T-helper 1 cell treated with Interleukin-12 subunit alpha and Interleukin-12 subunit beta and Interleukin-4 antibody, amounts not matched to agents 30 μg/mL and 1 μg/mL, for 36 hours (primary cell): ENCODE results near the gene SLIT1.
A peak's percentile ranks its signal among the peaks of the same experiment; 100 is the strongest.

Experiments
- H3K27ac Mint-ChIP-seq: one replicate; pipeline ENCODE4 v1.8.0; 2021; ENCODE audit warnings: mild to moderate bottlenecking, mixed read lengths
- H3K27me3 Mint-ChIP-seq: one replicate; pipeline ENCODE4 v1.8.0; 2021; ENCODE audit warnings: low read depth, mixed read lengths
- H3K36me3 Mint-ChIP-seq: one replicate; pipeline ENCODE4 v1.8.0; 2021; ENCODE audit warnings: low read depth, mixed read lengths
- H3K4me1 Mint-ChIP-seq: one replicate; pipeline ENCODE4 v1.8.0; 2021; ENCODE audit warnings: low read depth, mixed read lengths
- H3K4me3 Mint-ChIP-seq: one replicate; pipeline ENCODE4 v1.8.0; 2021; ENCODE audit warnings: mild to moderate bottlenecking, moderate library complexity, mixed read lengths
- H3K9me3 Mint-ChIP-seq: one replicate; pipeline ENCODE4 v1.8.0; 2021; ENCODE audit warnings: mixed read lengths

Gene SLIT1

GRCh38 chr10:97020452-97021400 is 165.0 kb downstream of the SLIT1 start:
- Mint-ChIP-seq H3K27me3 (no peaks in the 10 kb centered on the region), H3K9me3 (no peaks in the 10 kb centered on the region), H3K4me3 (no peak overlapping the region), H3K27ac (no peak overlapping the region), H3K4me1 (peaks cover 13% of the 10 kb centered on the region), H3K36me3 (no peaks in the 10 kb centered on the region)

GRCh38 chr10:97019213-97019844 is 166.4 kb downstream of the SLIT1 start:
- no peak overlapping the region for H3K4me3 Mint-ChIP-seq
- H3K27ac Mint-ChIP-seq = no peak overlapping the region
- H3K4me1 Mint-ChIP-seq = peaks cover 19% of the 10 kb centered on the region
- no peaks in the 10 kb centered on the region for H3K9me3 Mint-ChIP-seq
- H3K27me3 Mint-ChIP-seq = no peaks in the 10 kb centered on the region
- no peaks in the 10 kb centered on the region for H3K36me3 Mint-ChIP-seq

GRCh38 chr10:97018251-97019212 is 167.2 kb downstream of the SLIT1 start:
- Mint-ChIP-seq H3K4me1 (peaks cover 19% of the 10 kb centered on the region), H3K27ac (no peak overlapping the region), H3K4me3 (no peak overlapping the region), H3K9me3 (no peaks in the 10 kb centered on the region), H3K27me3 (no peaks in the 10 kb centered on the region), H3K36me3 (no peaks in the 10 kb centered on the region)

GRCh38 chr10:97017474-97017903 is 168.3 kb downstream of the SLIT1 start:
- Mint-ChIP-seq H3K4me3 (no peak overlapping the region), H3K27ac (no peak overlapping the region), H3K9me3 (no peaks in the 10 kb centered on the region), H3K4me1 (peaks cover 19% of the 10 kb centered on the region), H3K27me3 (no peaks in the 10 kb centered on the region), H3K36me3 (no peaks in the 10 kb centered on the region)

- no peaks in the 10 kb centered on the region for H3K27me3 Mint-ChIP-seq
- peak overlapping the region; percentile 85 for H3K27ac Mint-ChIP-seq
- no peaks in the 10 kb centered on the region for H3K36me3 Mint-ChIP-seq
- H3K4me1 Mint-ChIP-seq = peaks cover 19% of the 10 kb centered on the region
- H3K9me3 Mint-ChIP-seq = no peaks in the 10 kb centered on the region
- peak overlapping the region; percentile 69 for H3K4me3 Mint-ChIP-seq
Measured at GRCh38 chr10:97016728-97017473, 168.9 kb downstream of the SLIT1 start.

GRCh38 chr10:97015240-97015639 is 170.5 kb downstream of the SLIT1 start:
- H3K27me3 Mint-ChIP-seq = peaks cover 2% of the 10 kb centered on the region
- peaks cover 16% of the 10 kb centered on the region for H3K4me1 Mint-ChIP-seq
- no peaks in the 10 kb centered on the region for H3K36me3 Mint-ChIP-seq
- no peak overlapping the region for H3K27ac Mint-ChIP-seq
- no peak overlapping the region for H3K4me3 Mint-ChIP-seq
- H3K9me3 Mint-ChIP-seq = no peaks in the 10 kb centered on the region

DNA sequence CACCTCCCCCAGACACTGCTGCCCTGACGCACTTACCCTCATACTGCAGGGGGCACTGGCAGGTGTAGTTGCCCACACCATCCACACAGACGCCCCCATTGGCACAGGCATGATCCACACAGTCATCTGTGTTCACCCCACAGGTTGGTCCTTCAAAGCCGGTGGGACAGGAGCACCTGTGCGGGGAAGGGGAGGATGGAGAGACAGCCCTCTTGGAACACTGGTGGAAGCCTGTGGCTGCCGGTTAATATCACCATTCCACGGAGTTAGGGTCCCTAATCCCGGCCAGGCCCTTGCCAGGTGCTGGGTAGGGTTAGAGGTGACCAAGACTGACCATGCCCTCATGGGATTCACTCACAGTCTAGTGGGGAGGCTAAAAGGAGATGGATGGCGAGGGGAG is 171.8 kb downstream of the SLIT1 start:
- H3K36me3 Mint-ChIP-seq = no peaks in the 10 kb centered on the region
- no peak overlapping the region for H3K4me3 Mint-ChIP-seq
- H3K9me3 Mint-ChIP-seq = no peaks in the 10 kb centered on the region
- peaks cover 6% of the 10 kb centered on the region for H3K27me3 Mint-ChIP-seq
- H3K27ac Mint-ChIP-seq = peak overlapping the region; percentile 59
- peaks cover 16% of the 10 kb centered on the region for H3K4me1 Mint-ChIP-seq

DNA sequence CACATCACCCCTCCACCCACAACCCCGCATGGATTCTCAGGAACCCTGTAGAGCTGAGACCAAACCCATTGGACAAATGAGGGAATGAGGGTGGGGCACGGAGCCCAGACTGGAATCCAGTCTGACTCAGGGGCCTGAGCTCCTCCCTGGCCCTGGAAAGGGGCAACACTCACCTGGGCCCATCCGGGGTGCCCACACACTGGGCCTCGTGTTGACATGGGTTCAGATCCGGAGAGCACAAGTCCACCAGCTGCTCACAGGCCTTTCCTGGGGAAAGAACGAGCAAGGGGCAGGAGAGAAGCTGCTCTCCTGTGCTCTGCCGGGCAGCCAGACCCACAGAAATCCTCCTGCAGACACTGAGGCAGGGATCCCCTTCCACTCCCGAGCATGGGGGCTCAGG is 172.2 kb downstream of the SLIT1 start:
- Mint-ChIP-seq H3K36me3 (no peaks in the 10 kb centered on the region), H3K27ac (no peak overlapping the region), H3K9me3 (no peaks in the 10 kb centered on the region), H3K27me3 (peaks cover 6% of the 10 kb centered on the region), H3K4me1 (peaks cover 16% of the 10 kb centered on the region), H3K4me3 (no peak overlapping the region)

DNA sequence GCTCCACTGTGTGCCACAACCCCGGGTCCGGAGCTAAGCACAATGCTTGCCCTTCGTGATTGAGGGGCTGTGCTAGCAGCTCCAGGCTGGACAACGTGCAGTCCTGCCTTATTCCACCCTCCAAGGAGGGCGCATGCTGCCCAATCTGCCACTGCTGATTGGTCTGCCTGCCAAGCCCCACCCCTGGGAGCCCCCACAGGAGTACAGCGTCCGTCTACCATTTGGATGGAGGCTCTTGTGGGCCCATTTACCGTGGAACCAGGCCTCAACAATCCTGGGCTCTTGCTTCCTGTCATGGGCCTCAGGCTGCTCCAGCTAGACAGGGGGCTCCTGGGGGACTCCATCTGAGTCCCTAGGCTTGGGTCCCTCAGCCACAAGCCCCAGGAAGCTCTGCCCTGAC is 173.3 kb downstream of the SLIT1 start:
- Mint-ChIP-seq H3K27me3 (peaks cover 8% of the 10 kb centered on the region), H3K9me3 (peaks cover 7% of the 10 kb centered on the region), H3K4me3 (no peak overlapping the region), H3K27ac (no peak overlapping the region), H3K4me1 (peaks cover 16% of the 10 kb centered on the region), H3K36me3 (peaks cover 2% of the 10 kb centered on the region)

DNA sequence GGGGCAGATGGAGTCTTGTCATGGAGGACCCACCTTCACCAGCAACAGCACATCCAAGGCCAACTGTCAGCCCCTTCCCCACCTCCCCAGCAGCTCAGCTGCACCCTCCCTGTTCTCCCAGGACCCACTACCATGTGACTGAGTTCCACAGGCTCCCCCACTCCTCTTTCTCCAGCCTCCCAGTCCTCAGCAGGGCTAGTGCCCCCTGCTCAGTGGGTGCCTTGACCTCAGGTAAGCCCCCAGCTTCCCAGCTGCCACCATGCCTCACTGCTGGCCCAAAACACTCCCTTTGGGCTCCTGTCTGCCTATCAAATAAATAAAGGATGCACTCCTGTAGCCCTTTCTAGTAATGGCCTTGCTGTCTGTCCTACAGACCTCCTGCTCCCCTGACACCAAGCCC is 174.4 kb downstream of the SLIT1 start:
- H3K4me1 Mint-ChIP-seq = peaks cover 8% of the 10 kb centered on the region

GRCh38 chr10:97010695-97011206 is 175.0 kb downstream of the SLIT1 start:
- Mint-ChIP-seq H3K27ac (no peak overlapping the region), H3K9me3 (peaks cover 19% of the 10 kb centered on the region), H3K36me3 (peaks cover 2% of the 10 kb centered on the region), H3K27me3 (peaks cover 11% of the 10 kb centered on the region), H3K4me3 (no peak overlapping the region), H3K4me1 (peaks cover 8% of the 10 kb centered on the region)

More for the DNA sequence above, 174.4 kb downstream of the SLIT1 start:
- Mint-ChIP-seq H3K9me3 (peaks cover 17% of the 10 kb centered on the region), H3K4me3 (no peak overlapping the region), H3K27ac (no peak overlapping the region), H3K36me3 (peaks cover 2% of the 10 kb centered on the region), H3K27me3 (peaks cover 11% of the 10 kb centered on the region)

DNA sequence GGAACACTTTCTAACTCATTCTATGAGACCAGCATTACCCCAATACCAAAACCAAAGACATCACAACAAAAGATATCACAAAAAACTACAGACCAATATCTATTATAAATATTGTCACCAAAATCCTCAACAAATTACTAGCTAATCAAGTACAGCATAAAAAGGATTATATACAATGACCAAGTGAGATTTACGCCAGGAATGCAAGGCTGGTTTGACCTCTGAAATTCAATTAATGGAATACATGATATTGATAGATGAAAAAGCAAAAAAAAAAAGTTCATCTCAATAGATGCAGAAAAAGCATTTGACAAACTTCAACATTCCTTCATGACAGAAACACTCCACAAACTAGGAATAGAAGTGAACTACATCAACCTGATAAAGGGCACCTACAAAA is 178.3 kb downstream of the SLIT1 start:
- Mint-ChIP-seq H3K4me3 (no peak overlapping the region), H3K27me3 (peaks cover 11% of the 10 kb centered on the region), H3K36me3 (peaks cover 2% of the 10 kb centered on the region), H3K27ac (no peak overlapping the region), H3K4me1 (no peaks in the 10 kb centered on the region), H3K9me3 (peaks cover 24% of the 10 kb centered on the region)

DNA sequence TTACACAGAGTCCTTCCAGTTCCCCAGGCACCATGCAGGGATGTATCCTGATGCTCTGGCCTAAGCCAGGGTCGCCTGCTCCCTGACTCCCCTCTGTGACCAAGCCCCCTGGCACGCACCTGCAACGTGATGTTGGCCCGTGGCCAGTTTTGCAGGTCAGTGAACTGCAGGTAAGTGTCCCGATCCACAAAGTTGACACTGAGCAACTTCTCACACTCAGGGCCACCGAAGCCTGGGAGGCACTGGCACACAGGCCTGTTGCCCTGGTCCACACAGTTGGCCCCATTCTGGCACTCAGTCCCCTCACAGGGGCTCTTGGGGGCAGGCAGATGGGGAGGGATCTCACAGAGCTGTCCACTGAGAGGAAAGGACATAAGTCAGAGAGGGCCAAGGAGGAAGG is 179.4 kb downstream of the SLIT1 start:
- Mint-ChIP-seq H3K27ac (no peak overlapping the region), H3K4me3 (no peak overlapping the region), H3K27me3 (peaks cover 11% of the 10 kb centered on the region), H3K36me3 (peaks cover 2% of the 10 kb centered on the region), H3K9me3 (peaks cover 24% of the 10 kb centered on the region), H3K4me1 (no peaks in the 10 kb centered on the region)
